Spleen (tissue), 7 donors: ENCODE results near the gene MEF2A.

ENCODE experiments used
- POLR2A ChIP-seq, 3 donors: fragments of 450-650 bp; IDR thresholded peaks; one replicate each; pipeline ENCODE4 v1.5.1; 2017; ENCODE audit warnings: antibody characterized with exemption in 3 of 3, mild to moderate bottlenecking in 1 of 3
- POLR2AphosphoS5 ChIP-seq, 3 donors: sonication (generic); formaldehyde crosslinking; IDR thresholded peaks; one replicate each; pipeline ENCODE4 v1.5.1; 2017; ENCODE audit warnings: antibody characterized with exemption in 3 of 3
- TF ChIP-seq, protein P1 (sequence below), 11 experiments: fragments of 200-600 bp in 7 of 11; fragments of 450-650 bp in 4 of 11; sonication (generic) in 4 of 11; IDR thresholded peaks in 8 of 11; conservative IDR thresholded peaks in 3 of 11; 1 replicate in 7 of 11; 2 replicates in 4 of 11; pipeline versions ENCODE4 v1.4.0 to v1.8.0; 2016 to 2021; ENCODE audit warnings: antibody characterized with exemption in 11 of 11, inconsistent platforms in 4 of 11, mild to moderate bottlenecking in 1 of 11
- donor health status: DM: no; HTN: no; CAD: no; lungs with moderate emphysema.
- donor health status: DM: no; HTN: no; CAD: no.
- donor health status: DM: no; HTN: no; CAD: no.

- TF ChIP-seq, protein P1, sequence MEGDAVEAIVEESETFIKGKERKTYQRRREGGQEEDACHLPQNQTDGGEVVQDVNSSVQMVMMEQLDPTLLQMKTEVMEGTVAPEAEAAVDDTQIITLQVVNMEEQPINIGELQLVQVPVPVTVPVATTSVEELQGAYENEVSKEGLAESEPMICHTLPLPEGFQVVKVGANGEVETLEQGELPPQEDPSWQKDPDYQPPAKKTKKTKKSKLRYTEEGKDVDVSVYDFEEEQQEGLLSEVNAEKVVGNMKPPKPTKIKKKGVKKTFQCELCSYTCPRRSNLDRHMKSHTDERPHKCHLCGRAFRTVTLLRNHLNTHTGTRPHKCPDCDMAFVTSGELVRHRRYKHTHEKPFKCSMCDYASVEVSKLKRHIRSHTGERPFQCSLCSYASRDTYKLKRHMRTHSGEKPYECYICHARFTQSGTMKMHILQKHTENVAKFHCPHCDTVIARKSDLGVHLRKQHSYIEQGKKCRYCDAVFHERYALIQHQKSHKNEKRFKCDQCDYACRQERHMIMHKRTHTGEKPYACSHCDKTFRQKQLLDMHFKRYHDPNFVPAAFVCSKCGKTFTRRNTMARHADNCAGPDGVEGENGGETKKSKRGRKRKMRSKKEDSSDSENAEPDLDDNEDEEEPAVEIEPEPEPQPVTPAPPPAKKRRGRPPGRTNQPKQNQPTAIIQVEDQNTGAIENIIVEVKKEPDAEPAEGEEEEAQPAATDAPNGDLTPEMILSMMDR (IDR thresholded peaks at IDR 0.05 in 8 of 11, conservative IDR thresholded peaks at IDR 0.05 in 3 of 11), result no peak
- TF ChIP-seq POLR2A (IDR thresholded peaks at IDR 0.05) (no peak), POLR2AphosphoS5 (IDR thresholded peaks at IDR 0.05) (no peak)
These were observed 15.7 kb upstream of the MEF2A start for GRCh38 chr15:99550077-99550476.
